Hypothalamus (tissue), 51 donors: ENCODE measurements around the gene GM2A.

Experiments
- DNase-seq, 51 donors: peaks; one replicate each; lab custom pipeline; 2025; lab: John Stamatoyannopoulos, UW

The GM2A gene

DNA sequence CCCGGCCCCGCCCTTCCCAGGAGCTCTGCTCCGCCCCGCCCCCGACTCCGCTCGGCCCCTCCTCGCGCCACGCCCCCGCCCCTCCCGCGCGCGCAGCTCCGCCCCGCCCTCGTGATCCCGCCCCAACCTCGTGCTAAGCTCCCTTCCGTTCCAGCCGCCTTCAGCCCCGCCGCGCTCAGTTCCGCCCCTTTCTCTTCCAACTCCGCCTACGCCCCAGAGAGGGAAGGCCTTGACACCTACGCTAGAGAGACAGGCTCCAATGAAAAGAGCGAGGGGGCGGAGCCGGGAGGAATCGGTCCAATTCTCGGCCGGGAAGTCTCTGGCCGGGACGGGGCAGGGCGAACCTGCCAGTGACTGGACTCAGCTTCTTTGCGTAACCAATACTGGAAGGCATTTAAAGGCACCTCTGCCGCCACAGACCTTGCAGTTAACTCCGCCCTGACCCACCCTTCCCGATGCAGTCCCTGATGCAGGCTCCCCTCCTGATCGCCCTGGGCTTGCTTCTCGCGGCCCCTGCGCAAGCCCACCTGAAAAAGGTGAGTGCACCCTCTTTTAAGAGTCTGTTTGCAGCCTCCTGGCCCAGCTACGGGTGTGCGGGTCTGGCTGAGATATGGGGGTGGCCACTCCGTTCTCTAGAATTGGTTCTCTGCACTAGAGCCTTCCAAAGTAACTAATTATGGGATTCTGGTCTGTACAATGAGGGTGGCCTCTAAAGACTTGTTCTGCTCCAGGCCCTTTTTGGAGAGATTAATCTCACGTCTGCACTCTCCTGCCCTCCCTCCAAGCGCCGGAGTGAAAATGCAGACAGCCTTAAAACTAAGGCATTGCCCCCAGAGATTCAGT, at the start of gene GM2A:
Gene GM2A, plus strand, starts transcription at position 424 of the 843 bp plus-strand sequence. Its CDS starts 32 bp downstream, at position 456.
- DNase-seq: peak; percentile 71 to 100 (median 98)

DNA sequence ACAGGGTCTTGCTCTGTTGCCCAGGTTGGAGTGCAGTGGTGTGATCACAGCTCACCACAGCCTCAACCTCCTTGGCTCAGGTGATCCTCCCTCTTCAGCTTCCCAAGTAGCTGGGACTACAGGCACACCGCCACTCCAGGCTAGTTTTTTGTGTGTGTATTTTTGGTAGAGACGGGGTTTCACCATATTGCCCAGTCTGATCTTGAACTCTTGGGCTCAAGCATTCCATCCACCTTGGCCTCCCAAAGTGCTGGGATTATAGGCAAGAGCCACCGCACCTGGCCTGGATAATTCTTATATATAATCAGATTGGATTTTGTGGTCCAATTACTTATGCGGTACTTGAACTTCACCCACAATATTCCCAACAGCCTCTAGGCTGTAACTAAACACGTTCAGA, 48.9 kb upstream of the GM2A start:
- DNase-seq: no peak

DNA sequence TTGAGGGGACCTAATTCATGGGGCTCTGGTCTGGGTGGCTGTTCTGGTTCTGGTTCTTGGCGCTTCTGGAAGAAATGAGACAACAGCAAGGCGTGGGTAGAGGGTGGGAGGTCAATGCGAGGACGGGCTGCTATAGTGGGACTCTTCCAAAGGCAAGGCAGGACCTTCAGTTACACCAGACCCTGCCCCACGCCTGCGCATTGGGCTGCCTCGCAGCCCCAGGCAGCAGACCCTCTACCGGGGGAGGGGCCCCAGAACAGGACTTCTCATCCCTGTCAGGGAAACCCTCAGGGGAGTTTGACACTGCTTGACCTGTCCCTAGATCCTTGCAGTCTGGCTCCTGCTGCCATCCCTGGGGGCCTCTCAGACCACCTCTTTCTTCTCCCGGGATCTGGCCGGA, 47.6 kb upstream of the GM2A start:
- DNase-seq: no peak

DNA sequence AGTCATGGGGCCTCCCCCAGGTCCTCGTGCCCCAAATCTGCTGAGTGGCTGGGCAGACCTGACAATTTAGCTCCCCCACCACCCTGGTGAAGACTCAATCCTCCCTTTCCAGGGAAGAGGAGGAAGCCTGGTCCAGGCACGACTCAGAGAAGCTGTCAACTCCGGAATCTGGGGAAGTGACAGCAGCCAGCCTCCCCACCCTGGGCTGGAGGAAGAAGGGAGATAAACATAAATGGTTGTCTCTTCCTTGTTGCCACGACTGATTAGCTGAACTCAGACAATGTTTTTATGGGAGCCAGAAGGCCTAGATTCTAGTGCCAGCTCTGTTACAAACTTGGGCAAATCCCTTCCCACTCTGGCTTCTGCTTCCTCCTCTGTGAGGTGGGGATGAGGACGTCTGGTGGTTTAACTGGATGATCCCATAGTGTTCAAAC, 44.5 kb upstream of the GM2A start:
- peak in 1 of 51 donors; percentile 38 for DNase-seq

DNA sequence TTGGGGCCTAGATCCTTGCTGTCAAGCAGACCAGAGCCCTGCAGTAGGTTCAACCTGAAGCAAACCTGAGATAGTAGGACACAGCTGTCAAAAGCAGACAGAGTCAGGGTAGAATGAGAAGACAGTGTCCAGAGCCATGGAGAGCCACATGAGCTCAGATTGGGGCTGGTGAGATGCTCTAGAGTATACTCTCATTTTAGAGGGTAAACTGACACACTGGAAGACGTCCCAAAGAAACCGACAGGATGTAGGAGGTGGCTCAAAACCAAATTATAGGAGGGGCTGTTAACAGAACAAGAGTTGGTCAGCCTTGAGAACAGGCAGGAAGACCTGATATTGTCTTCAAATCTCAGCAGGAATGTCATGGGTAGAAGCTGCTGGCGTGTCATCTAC, 40.6 kb upstream of the GM2A start:
- no peak for DNase-seq

DNA sequence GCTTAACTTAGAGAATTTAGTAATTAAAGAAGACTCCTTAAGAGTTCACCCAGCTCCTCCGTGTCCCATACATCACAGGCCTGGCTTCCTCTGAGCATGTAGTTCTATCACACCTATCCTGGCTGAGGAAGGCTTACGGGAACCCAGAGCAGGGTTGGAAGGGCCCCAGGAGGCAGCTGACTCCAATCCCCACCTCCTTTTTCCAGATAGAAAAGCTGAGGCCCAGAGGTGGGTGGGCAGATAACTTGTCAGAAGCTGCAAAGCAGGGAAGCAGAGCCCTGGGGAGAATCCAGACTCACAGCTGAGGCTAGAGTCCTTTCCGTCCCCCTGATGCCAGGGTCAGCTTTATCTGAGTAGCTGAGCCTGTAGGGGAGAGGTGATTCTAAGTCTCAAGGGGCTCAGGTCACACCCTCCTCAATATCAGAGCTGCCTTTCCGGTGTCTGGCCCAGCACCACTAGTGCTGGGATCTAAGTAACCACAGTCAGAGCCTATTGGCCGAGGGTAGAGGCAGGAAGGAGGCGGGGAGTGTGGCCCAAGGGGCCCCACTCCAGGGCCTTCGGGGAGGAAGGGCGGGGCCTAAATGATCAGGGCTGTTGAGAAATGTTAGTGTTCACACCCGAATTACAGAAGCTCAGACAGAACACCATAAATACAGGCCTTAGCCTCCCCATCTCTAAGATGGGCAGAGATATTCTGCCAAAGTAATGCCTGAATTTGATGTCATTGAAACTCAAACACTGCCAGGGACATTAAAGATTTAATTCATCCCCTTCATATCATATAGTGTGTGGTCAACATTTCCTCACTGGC, 39.0 kb upstream of the GM2A start:
- peak in 19 of 51 donors; percentile 3 to 46 (median 21) for DNase-seq

DNA sequence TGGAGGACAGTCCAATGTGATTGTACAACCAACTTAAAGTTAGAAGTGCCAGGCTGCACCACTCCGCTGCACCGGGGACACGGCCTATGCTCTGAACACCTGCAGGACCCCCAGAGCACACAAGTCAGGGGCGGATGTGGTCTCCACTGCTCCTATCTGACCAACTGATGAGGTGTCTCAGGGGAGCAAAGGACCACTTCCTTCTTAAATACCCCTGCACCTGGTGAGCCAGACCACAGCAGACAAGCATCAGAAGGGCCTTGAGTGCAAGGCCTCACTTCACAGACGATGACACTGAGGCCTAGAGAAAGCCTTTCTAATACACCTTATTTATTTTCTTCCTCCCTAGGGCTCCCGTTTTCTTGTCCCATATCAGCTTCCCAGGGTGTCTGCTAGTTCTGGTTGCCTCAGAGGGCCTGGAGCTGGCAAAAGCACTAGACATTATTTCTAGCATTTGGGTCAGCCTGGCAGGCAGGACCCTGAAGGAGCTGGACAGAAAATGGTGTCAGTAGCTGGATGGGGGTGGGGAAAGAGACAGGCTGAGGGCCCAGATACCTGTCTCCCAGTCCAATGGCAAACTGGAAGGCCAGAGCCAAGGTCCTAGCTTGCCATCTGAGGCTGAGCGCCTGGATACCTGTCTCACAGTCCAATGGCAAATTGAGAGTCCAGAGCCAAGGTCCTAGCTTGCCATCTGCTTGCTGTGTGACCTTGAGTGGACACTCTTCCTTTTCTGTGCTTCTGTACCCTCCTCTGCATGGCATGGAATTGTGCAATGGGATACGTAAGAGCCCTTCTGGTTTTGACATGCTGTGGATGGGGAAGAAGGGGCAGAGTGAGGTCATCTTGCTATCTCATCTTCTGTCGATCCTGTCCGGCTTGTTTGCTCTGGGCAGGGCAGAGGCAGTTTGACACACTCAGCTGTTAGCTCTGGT, 38.1 kb upstream of the GM2A start:
- peak in 2 of 51 donors; percentile 4 to 21 for DNase-seq

DNA sequence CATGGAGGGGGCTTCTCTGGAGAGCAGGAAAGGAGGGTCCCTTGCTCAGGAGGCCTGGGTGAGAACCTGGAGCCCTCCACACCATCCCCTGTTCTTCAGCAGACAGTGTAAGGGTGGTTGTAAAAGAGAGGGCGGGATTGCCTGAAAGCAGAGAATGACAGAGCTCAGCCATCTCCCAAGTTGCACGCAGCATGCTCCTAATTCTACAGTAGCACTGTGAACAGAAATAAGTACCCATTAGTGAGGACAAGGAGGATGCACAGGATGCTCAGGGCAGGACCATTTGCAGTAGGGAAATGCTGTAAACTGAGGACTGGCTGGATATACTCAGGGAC, 37.5 kb upstream of the GM2A start:
- DNase-seq: no peak

DNA sequence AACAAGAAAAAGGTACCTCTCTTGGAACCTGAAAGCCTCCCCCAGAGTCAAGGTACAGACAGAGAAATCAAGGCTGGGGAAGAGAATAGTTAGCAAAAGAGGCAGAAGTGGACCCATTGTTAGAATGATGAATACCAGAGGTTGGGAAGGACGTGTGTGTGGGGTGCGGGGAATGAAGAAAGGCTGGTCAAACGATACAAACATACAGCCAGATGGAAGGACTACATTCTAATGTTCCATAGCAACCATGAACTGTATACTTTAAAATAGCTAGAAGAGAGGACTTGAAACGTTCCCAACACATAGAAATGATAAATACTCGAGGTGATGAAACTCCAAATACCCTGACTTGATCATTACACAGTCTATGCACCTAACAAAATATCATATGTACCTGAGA, 36.2 kb upstream of the GM2A start:
- DNase-seq: no peak

DNA sequence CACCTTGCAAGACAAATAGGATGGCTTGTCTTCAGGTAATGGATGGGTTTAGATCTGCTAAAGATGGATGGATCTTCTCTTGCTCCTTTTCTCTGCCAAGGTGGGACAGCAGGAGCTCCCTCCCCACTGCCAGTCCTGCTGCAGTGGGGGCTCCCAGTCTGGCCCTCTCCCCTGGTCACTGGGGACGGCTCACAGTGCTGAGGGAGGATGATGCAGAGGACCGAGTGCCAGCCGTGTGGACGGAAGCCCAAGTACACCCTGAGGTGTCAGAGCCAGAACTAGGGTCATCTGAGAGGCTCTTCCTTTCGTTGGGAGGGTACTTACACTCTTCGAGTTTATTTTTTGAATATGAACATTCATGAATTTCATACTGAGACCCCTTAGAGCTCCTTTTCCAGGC, 34.8 kb upstream of the GM2A start:
- DNase-seq: no peak

DNA sequence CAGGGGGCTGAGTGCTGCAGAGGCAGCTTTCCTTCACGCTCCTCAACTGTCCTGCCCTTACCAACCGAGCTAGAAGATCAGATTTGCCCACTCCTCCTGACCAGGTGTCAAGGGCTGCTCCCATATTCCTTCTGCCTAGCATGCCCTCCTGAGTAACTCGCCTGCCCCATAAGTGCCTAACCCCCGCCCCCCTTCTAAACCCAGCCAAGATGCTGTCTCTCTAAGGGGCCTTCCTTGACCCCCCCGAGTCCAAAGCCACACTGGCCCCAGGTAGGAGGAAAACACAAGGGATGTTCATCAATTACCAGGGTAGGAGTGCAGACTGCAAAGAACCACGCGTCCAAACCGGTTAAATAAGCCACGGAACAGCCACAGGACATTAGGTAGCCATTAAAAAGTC, 33.8 kb upstream of the GM2A start:
- no peak for DNase-seq

DNA sequence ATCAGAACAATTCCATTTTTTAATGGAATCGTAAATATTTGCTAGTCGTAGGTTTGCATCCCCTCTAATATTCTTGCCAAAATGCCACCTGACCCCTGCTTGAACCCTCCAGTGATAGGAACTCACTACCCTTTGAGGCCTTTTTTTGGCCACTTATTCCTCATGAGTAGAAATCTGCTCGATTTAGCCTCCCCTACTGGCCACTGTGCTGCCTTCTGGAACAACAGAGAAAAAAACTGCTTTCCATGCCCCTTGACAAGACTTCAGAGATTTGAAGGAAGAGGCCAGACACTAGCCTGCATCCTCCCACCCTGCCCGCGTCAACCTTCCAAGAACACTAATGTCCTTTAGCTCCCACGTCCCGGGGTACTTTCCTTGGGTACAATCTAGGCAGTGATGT, 33.2 kb upstream of the GM2A start:
- no peak for DNase-seq

DNA sequence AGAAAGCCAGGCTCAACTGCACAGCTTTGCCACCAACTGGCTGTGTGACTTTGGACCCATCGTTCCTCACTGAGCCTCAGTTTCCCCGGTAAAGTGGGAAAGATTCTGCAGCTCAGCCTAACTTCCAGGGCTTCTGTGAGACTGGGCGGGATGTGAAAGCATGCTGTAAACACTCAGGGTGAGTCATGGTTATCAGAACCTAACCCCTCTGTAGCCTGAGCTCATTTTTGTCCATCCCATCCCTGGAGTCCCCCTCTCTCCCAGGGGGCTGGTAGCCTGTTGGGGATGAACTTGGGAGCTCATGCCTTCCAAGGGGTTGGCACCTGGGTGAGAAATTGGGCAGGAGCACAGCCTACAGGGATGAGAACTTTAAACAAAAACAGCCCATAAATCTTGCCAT, 31.4 kb upstream of the GM2A start:
- DNase-seq: no peak

DNA sequence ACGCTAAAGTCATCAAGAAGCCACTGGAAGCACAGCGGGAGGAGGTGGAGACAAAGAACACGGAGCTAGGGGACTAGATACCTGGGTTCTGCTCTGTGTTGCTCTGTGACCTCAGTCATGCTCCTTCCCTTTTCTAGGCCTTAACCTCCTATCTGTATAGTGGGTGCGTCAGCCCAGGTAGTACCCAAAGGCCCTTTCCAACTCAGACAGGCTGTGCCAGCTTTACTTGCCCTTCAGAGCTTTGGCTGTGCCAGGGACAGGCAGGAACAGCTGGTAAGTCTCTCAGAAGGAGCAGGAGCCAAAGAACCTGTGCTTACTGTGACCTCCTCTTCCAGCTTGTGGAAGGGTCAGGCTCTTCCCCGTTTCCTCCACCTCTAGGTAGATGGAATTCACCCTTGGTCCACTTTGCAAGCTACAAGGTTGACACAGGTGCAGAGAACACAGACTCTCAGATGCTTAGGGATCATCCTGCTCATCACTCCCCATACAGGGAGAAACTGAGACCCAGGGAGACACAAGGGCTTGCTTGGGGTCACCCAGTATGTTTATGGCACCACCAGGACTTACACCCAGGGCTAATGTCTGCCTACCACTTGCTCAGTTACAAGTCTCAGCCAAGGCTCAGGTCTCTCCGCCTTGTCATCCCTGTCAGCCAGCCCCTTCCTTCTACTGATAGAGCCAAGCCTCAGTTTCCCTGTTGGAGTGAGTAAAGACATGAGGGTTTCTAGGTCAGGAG, 30.8 kb upstream of the GM2A start:
- DNase-seq: no peak

DNA sequence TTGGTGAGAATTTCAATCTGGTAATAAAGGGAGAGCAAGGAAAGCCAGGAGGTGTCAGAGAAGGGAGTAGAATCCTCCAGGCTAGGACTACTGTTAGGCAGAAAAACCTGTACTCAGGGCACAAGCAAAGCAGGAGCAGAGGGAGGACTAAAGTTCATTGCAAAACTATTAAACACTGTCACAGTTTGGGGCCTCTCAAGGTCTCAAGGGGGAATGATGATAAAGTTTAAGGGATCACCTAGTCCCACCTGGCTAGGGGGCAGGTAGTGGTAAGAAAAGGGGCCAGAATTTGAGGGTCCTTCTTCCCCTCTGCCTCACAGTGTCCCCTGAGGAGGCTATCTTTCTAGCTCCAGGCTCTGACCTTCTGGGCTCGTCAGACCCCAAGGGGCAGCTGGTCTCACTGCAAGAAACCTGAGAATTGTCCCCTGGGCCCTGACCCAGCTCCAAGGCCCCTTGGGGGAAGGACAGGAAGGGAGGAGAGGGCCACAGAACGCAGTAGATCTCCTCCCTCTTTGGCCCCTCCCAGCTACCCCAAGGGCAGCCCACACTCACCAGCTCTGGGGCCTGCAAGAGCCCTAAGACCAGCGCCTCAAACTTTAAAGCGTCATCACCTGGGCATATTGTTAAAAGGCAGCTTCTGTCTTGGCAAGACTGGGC, 30.1 kb upstream of the GM2A start:
- DNase-seq: peak in 2 of 51 donors; percentile 5 to 16

DNA sequence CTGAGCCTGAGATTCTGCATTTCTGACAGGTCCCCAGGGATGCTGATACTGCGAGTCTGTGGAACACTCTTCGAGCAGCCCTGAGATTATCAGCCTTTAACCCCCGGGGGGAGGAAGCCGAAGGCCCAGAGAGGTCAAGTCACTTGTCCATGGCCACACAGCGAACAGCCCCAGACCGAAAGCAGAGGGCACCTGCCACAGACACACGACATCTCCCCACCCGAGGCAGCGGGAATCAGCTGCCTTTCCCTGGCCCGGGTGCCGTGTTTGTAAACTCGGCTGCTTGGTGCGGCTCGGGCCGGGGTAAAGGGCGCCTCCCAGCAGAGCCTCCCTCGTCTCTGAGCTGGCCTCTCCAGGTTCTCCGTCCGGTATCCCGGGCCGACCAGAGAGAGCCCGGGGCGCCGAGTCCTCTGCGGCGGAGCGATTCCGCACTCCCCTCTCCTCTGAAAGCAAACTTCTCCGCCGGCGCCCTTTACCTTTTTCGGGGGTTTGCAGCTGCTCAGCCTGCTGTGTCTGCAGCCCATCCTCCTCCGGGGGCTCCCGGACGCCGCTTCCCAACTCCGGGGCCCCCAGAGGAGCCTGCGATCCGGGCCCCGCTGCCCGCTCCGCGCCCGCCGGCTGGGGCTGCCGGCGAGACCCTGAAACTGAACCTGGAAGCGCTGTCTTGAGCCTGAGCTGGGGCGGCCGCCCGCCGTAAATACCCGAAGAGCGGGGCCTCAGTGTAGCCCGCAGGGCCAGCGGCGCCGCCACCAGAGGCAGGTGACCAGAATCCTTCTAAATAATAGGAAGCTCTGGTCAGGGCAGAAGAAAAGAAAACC, 29.3 kb upstream of the GM2A start, which contains the start of gene CCDC69:
Gene CCDC69, minus strand, starts transcription at position 646 of the 818 bp plus-strand sequence. Its CDS starts 122 bp downstream, at position 524.
- peak in 44 of 51 donors; percentile 3 to 74 (median 46) for DNase-seq

DNA sequence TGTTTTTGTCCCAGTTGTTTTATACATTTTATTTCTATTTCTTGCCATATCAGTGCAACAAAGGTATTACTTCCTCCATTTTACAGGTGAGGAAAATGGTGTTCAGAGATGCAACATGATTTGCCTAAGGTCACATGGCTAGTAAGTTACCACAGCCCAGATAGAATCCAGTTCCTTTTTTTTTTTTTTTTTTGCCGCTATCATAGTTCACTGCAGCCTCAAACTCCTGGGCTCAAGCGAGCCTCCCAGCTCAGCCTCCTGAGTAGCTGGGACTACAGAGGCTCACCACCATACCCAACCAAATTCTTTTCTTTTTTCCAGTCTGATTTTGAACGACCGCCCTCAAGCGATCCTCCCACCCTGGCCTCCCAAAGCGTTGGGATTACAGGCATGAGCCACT, 28.6 kb upstream of the GM2A start:
- DNase-seq: no peak

DNA sequence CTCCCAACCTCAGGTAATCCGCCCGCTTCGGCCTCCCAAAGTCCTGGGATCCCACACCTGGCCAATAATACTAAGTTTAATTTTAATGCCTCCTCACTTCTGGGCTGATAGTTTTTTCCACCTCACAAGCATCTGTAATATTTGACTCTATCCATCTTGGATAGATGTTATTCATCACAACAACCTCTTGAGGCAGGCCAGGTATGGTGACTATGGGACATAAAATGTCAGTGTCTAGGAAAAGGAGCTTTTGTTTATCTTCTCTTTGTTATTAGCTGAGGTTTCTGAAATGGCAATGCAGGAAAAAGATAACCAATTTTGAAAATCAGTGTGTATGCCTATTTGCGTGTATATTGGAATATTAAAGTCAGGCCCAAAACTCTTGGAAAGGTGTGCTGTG, 27.9 kb upstream of the GM2A start:
- DNase-seq: no peak

DNA sequence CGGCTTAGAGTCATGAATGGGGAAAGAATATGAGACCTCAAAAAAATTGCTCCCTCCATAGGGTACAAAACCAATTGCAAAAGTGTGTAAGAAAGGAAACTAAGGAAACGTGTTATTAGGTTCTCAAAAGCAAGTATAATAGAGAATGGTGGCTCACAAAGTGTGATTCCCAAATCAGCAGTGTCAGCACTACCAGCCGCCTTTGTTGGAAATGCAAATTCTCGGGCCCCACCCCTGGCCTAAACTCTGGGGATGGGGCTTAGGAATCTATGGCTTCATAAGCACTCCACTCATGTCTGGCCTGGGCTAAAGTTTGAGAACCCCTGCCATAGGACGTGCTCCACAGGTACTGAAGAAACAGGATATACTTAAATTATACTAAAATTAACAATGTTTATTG, 27.5 kb upstream of the GM2A start:
- DNase-seq: no peak
